OCI-LY7 (cell line): ENCODE data around the gene DIAPH3. TPM values are rescaled to one million over a fixed set of nuclear protein-coding genes. Genes with fewer than 3 reads are reported as not detected.

Experiments used
- BruUV-seq: library from RNA; stranded (reverse); fragments of 400-500 nt; replicated peaks from 2 replicates; lab custom pipeline; 2021; lab: Mats Ljungman, UMichigan
- CTCF ChIA-PET: fragments of 300-600 bp; sonication (Branson Sonifier 250); formaldehyde crosslinking; loops from one replicate; lab custom pipeline; 2022; ENCODE audit warnings: antibody characterized with exemption; ENCODE audit not compliant: unreplicated experiment; lab: Charles Lee
- POLR2A ChIA-PET: fragments of 300-600 bp; sonication (Branson Sonifier 250); formaldehyde crosslinking; loops from one replicate; lab custom pipeline; 2022; ENCODE audit warnings: antibody characterized with exemption; lab: Charles Lee
- DNase-seq: peaks from one replicate; pipeline ENCODE4 v3.0.0-alpha.2; 2015; ENCODE audit warnings: low spot score
- H2AFZ ChIP-seq: fragments of 200-600 bp; sonication (generic), shearing (Covaris generic); 2 replicates; pipeline ENCODE4 v1.6.1; 2014; ENCODE audit warnings: mild to moderate bottlenecking, antibody characterized with exemption, low read length, moderate library complexity
- H3K27ac ChIP-seq: fragments of 200-600 bp; sonication (generic); 2 replicates; pipeline ENCODE4 v1.5.1; 2014; ENCODE audit warnings: mixed run types, low read depth, mild to moderate bottlenecking, moderate library complexity, low read length, inconsistent platforms; ENCODE audit not compliant: poor library complexity, severe bottlenecking
- H3K36me3 ChIP-seq: fragments of 200-600 bp; sonication (generic); 2 replicates; pipeline ENCODE4 v1.6.1; 2014; ENCODE audit warnings: mild to moderate bottlenecking, antibody characterized with exemption, low read length, moderate library complexity, mixed read lengths; ENCODE audit not compliant: insufficient read depth
- H3K4me1 ChIP-seq: fragments of 200-600 bp; sonication (generic); 2 replicates; pipeline ENCODE4 v1.5.1; 2014; ENCODE audit warnings: mild to moderate bottlenecking, low read length; ENCODE audit not compliant: insufficient read depth, poor library complexity, severe bottlenecking
- H3K4me2 ChIP-seq: fragments of 200-600 bp; sonication (generic); 2 replicates; pipeline ENCODE4 v1.6.1; 2014; ENCODE audit warnings: mild to moderate bottlenecking, low read length
- H3K4me3 ChIP-seq: fragments of 200-600 bp; sonication (generic); 2 replicates; pipeline ENCODE4 v1.5.1; 2014; ENCODE audit warnings: mild to moderate bottlenecking, low read depth, low read length; ENCODE audit not compliant: poor library complexity, severe bottlenecking
- H3K79me2 ChIP-seq: fragments of 200-600 bp; sonication (generic); 2 replicates; pipeline ENCODE4 v1.6.1; 2016; ENCODE audit warnings: low read depth, mild to moderate bottlenecking, low read length, moderate library complexity, mixed read lengths; ENCODE audit not compliant: insufficient read depth
- H3K9me2 ChIP-seq: fragments of 200-600 bp; sonication (generic); 2 replicates; pipeline ENCODE4 v1.6.1; 2016; ENCODE audit warnings: mild to moderate bottlenecking, low read length, mixed read lengths; ENCODE audit not compliant: insufficient read depth
- H3K9me3 ChIP-seq: fragments of 200-600 bp; sonication (generic); 2 replicates; pipeline ENCODE4 v1.6.1; 2014; ENCODE audit warnings: mild to moderate bottlenecking, mixed run types, low read length, mixed read lengths
- H4K20me1 ChIP-seq: fragments of 200-600 bp; sonication (generic); 2 replicates; pipeline ENCODE4 v1.6.1; 2014; ENCODE audit warnings: mild to moderate bottlenecking, antibody characterized with exemption, low read length, moderate library complexity, mixed read lengths; ENCODE audit not compliant: insufficient read depth
- CTCF ChIP-seq: fragments of 200-600 bp; sonication (generic); conservative IDR thresholded peaks from 2 replicates; pipeline ENCODE4 v1.5.1; 2014; ENCODE audit warnings: mild to moderate bottlenecking, antibody characterized with exemption, low read length, moderate library complexity, mixed read lengths
- EZH2phosphoT487 ChIP-seq: fragments of 200-600 bp; sonication (generic); IDR thresholded peaks from 2 replicates; pipeline ENCODE4 v1.6.1; 2018; ENCODE audit warnings: low read depth, borderline replicate concordance, mild to moderate bottlenecking, mixed run types, antibody characterized with exemption, low read length, moderate library complexity, mixed read lengths
- intact Hi-C: fragments of 100-400 bp; cut with micrococcal nuclease; formaldehyde crosslinking; loops from one replicate; pipeline ENCODE4 v1.10.0; 2022; ENCODE audit not compliant: unreplicated experiment
- total RNA-seq, 2 experiments: library from RNA; depleted of rRNA in 1 of 2; stranded (reverse); fragments of >200 nt in 1 of 2; shearing (Covaris generic) in 1 of 2; gene quantifications; 2 replicates each; pipeline ENCODE4 v1.2.3, GENCODE V29; 2014 to 2022

DIAPH3 gene
- total RNA-seq, 2 experiments from 2014 or later: 33.5 to 37.2 TPM

GRCh38 chr13:59635589-59635988 lies 528.1 kb downstream of the DIAPH3 start:
- no TSS peak for BruUV-seq
- TF ChIP-seq EZH2phosphoT487 (no peak), CTCF (no peak)

GRCh38 chr13:59633290-59633689 lies 530.4 kb downstream of the DIAPH3 start:
- no peak overlapping the region for H3K4me2 ChIP-seq
- H3K4me3 ChIP-seq: no peak overlapping the region
- no peaks in the 10 kb centered on the region for H3K79me2 ChIP-seq
- no peaks in the 10 kb centered on the region for H3K4me1 ChIP-seq
- intact Hi-C loops: no loop called here
- ChIA-PET CTCF (no interaction called here), POLR2A (no interaction called here)
- H3K27ac ChIP-seq: no peak overlapping the region
- H2AFZ ChIP-seq: no peak overlapping the region
- BruUV-seq: no TSS peak
- TF ChIP-seq EZH2phosphoT487 (no peak), CTCF (no peak)
- no peaks in the 10 kb centered on the region for H3K9me2 ChIP-seq
- H3K9me3 ChIP-seq: no peaks in the 10 kb centered on the region
- no peak for DNase-seq
- no peaks in the 10 kb centered on the region for H4K20me1 ChIP-seq
- no peaks in the 10 kb centered on the region for H3K36me3 ChIP-seq

More at GRCh38 chr13:59635589-59635988, 528.1 kb downstream of the DIAPH3 start:
- CTCF ChIA-PET: no interaction called here
- Histone ChIP-seq H3K79me2 (no peaks in the 10 kb centered on the region), H3K4me3 (no peak overlapping the region), H3K27ac (no peak overlapping the region), H3K4me1 (no peaks in the 10 kb centered on the region), H4K20me1 (no peaks in the 10 kb centered on the region), H2AFZ (no peak overlapping the region), H3K9me2 (no peaks in the 10 kb centered on the region), H3K36me3 (no peaks in the 10 kb centered on the region), H3K9me3 (no peaks in the 10 kb centered on the region), H3K4me2 (no peak overlapping the region)
- POLR2A ChIA-PET: no interaction called here
- intact Hi-C loops: no loop called here
- no peak for DNase-seq

- DNase-seq: no peak
- intact Hi-C loops: no loop called here
- no peaks in the 10 kb centered on the region for H3K36me3 ChIP-seq
- TF ChIP-seq CTCF (no peak), EZH2phosphoT487 (no peak)
- CTCF ChIA-PET: no interaction called here
- no peaks in the 10 kb centered on the region for H3K9me2 ChIP-seq
- H3K9me3 ChIP-seq: no peaks in the 10 kb centered on the region
- H3K4me3 ChIP-seq: no peak overlapping the region
- POLR2A ChIA-PET: no interaction called here
- H3K4me1 ChIP-seq: no peaks in the 10 kb centered on the region
- no peak overlapping the region for H3K4me2 ChIP-seq
- H3K79me2 ChIP-seq: no peaks in the 10 kb centered on the region
- no peaks in the 10 kb centered on the region for H4K20me1 ChIP-seq
- no peak overlapping the region for H3K27ac ChIP-seq
- BruUV-seq: no TSS peak
- no peak overlapping the region for H2AFZ ChIP-seq
Observed at GRCh38 chr13:59631271-59631670, 532.5 kb downstream of the DIAPH3 start.
